Small intestine (tissue), 7 donors: ENCODE measurements around the gene SLIT3. TPM values are rescaled to one million over a fixed set of nuclear protein-coding genes. Genes with fewer than 3 reads are reported as not detected.

Experiments used
- DNase-seq, 2 donors: peaks; one replicate each; pipeline versions ENCODE4 v3.0.0 to v3.0.0-alpha.2; 2013
- FAIRE-seq: peaks from 2 replicates; lab custom pipeline; 2012; peaks lifted over from hg19 to GRCh38; lab: Jason Lieb, UNC
- H3K27ac ChIP-seq, 3 donors: one replicate each; pipeline ENCODE4 v1.5.1; 2013; ENCODE audit warnings: low read length in 2 of 3, mild to moderate bottlenecking in 2 of 3, control low read depth in 1 of 3, inconsistent platforms in 1 of 3, low read depth in 1 of 3, moderate library complexity in 1 of 3
- H3K27me3 ChIP-seq, 3 donors: one replicate each; pipeline ENCODE4 v1.6.1; 2013; ENCODE audit warnings: low read length in 3 of 3, inconsistent platforms in 1 of 3; ENCODE audit not compliant: control insufficient read depth in 3 of 3, insufficient read depth in 3 of 3
- H3K36me3 ChIP-seq, 3 donors: one replicate each; pipeline ENCODE4 v1.6.1; 2013; ENCODE audit warnings: low read length in 3 of 3, inconsistent platforms in 1 of 3, low read depth in 1 of 3, mild to moderate bottlenecking in 1 of 3, moderate library complexity in 1 of 3; ENCODE audit not compliant: control insufficient read depth in 3 of 3, insufficient read depth in 2 of 3
- H3K4me1 ChIP-seq, 3 donors: one replicate each; pipeline ENCODE4 v1.6.1; 2013; ENCODE audit warnings: low read length in 2 of 3, inconsistent platforms in 1 of 3, low read depth in 1 of 3, mild to moderate bottlenecking in 1 of 3, moderate library complexity in 1 of 3; ENCODE audit not compliant: control insufficient read depth in 3 of 3, insufficient read depth in 2 of 3
- H3K4me3 ChIP-seq, 3 donors: one replicate each; pipeline ENCODE4 v1.5.1; 2013; ENCODE audit warnings: low read length in 3 of 3, control low read depth in 1 of 3, inconsistent platforms in 1 of 3, low read depth in 1 of 3, mild to moderate bottlenecking in 1 of 3, moderate library complexity in 1 of 3
- H3K9me3 ChIP-seq, 2 donors: one replicate each; pipeline ENCODE4 v1.6.1; 2013; ENCODE audit warnings: low read depth in 1 of 2, low read length in 1 of 2; ENCODE audit not compliant: control insufficient read depth in 2 of 2, insufficient read depth in 1 of 2
- WGBS, 3 donors: extraction: QIAGEN DNeasy Blood & Tissue Kit; methylation state at CpG; one replicate each; pipeline ENCODE4 v1.1.7; 2013; 5-methylcytosine and 5-hydroxymethylcytosine counted together
- polyA plus RNA-seq, 4 donors: library from polyadenylated mRNA; stranded (reverse) in 3 of 4; unstranded in 1 of 4; fragments of 200-250 nt in 3 of 4; fragments of 120-200 nt in 1 of 4; gene quantifications; one replicate each; pipeline versions ENCODE4 v1.2.1 to v1.2.3, GENCODE V29; 2013
- donor health status: healthy with polysubstance abuse.
- donor health status: control.
- donor health status: control.
- donor health status: Bipolar disorder and iron deficiency.
- donor health status: healthy.

The SLIT3 gene
- polyA plus RNA-seq, 4 donors = 0.27 to 5.5 (median 5.3) TPM; not detected in 1

GRCh38 chr5:169201597-169201996 is 99.3 kb downstream of the SLIT3 start:
- Histone ChIP-seq H3K36me3 (no peaks in the 10 kb centered on the region), H3K27me3 (no peaks in the 10 kb centered on the region), H3K4me3 (no peak overlapping the region), H3K4me1 (no peaks in the 10 kb centered on the region), H3K9me3 (peaks cover 0 to 5% of the 10 kb centered on the region in 2 donors), H3K27ac (no peak overlapping the region)
- DNase-seq = no peak
- FAIRE-seq = no peak

- H3K27ac ChIP-seq = no peak overlapping the region
- no peak for DNase-seq
- no peaks in the 10 kb centered on the region for H3K4me1 ChIP-seq
- H3K36me3 ChIP-seq = no peaks in the 10 kb centered on the region
- FAIRE-seq = no peak
- H3K9me3 ChIP-seq = peaks cover 0 to 5% of the 10 kb centered on the region in 2 donors
- H3K27me3 ChIP-seq = no peaks in the 10 kb centered on the region
- 64 to 69% (median 68%) methylated on average over 6 of the region's 6 CpGs for WGBS, 3 donors
- H3K4me3 ChIP-seq = no peak overlapping the region
Observed at GRCh38 chr5:169200125-169200778, 100.7 kb downstream of the SLIT3 start.

- H3K4me1 ChIP-seq = no peaks in the 10 kb centered on the region
- no peak overlapping the region for H3K4me3 ChIP-seq
- H3K27ac ChIP-seq = no peak overlapping the region
- peak in 1 of 2 donors; percentile 44 for DNase-seq
- FAIRE-seq = no peak
- peaks cover 0 to 5% of the 10 kb centered on the region in 2 donors for H3K9me3 ChIP-seq
- 24 to 71% (median 30%) methylated on average over 1 of the region's 1 CpG for WGBS, 3 donors
- peaks cover 0 to 2% (median 0%) of the 10 kb centered on the region in 3 donors for H3K27me3 ChIP-seq
- H3K36me3 ChIP-seq = no peaks in the 10 kb centered on the region
Observed at GRCh38 chr5:169197343-169197742, 103.6 kb downstream of the SLIT3 start.

DNA sequence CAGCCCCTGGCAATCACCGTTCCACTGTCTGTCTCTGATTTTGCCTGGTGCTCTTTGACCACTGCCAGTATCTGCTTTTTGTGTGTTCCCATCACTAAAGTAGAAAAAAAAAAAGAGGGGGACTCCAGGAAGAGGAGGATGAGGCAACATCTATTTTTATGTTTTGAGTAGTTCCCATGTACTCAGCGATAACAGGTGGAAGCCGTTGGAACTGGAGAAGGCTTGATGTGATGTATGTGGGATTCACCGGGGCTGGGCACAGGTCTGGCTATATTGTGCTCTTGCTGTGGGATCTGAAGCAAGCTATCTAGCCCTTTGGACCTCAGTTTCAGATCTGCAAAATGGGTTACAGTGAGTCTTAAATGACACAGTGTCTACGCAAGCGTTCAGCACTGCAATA is 104.9 kb downstream of the SLIT3 start:
- FAIRE-seq (no peak), DNase-seq (no peak)
- Histone ChIP-seq H3K27me3 (peaks cover 0 to 2% (median 0%) of the 10 kb centered on the region in 3 donors), H3K9me3 (no peaks in the 10 kb centered on the region), H3K4me1 (no peaks in the 10 kb centered on the region), H3K27ac (no peak overlapping the region), H3K4me3 (no peak overlapping the region), H3K36me3 (no peaks in the 10 kb centered on the region)
- WGBS, 3 donors = 89 to 93% (median 92%) methylated on average over 6 of the region's 6 CpGs

DNA sequence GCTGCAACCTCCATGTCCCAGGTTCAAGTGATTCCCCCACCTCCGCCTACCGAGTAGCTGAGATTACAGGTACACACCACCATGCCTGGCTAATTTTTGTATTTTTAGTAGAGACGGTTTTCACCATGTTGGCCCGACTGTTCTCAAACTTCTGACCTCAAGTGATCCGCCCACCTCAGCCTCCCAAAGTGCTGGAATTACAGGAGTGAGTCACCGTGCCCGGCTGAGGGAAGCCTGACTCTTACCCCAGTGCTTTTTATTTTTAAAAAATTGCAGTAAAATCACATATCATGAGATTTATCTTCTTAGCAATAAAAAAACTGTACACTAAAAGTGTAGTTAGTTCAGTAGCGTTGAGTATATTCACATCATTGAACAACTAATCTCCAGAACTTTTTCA is 105.3 kb downstream of the SLIT3 start:
- Histone ChIP-seq H3K27ac (no peak overlapping the region), H3K9me3 (no peaks in the 10 kb centered on the region), H3K4me3 (no peak overlapping the region), H3K36me3 (no peaks in the 10 kb centered on the region), H3K4me1 (no peaks in the 10 kb centered on the region), H3K27me3 (peaks cover 0 to 2% (median 0%) of the 10 kb centered on the region in 3 donors)
- DNase-seq (no peak), FAIRE-seq (no peak)
- 75 to 87% (median 80%) methylated on average over 8 of the region's 8 CpGs for WGBS, 3 donors

- H3K27me3 ChIP-seq = peaks cover 0 to 2% (median 0%) of the 10 kb centered on the region in 3 donors
- H3K36me3 ChIP-seq = no peaks in the 10 kb centered on the region
- no peak overlapping the region for H3K27ac ChIP-seq
- H3K4me1 ChIP-seq = no peaks in the 10 kb centered on the region
- DNase-seq = no peak
- WGBS, 3 donors = 48 to 61% (median 56%) methylated on average over 3 of the region's 3 CpGs
- no peak for FAIRE-seq
- H3K4me3 ChIP-seq = no peak overlapping the region
- H3K9me3 ChIP-seq = no peaks in the 10 kb centered on the region
Observed at GRCh38 chr5:169192536-169192935, 108.4 kb downstream of the SLIT3 start.

DNA sequence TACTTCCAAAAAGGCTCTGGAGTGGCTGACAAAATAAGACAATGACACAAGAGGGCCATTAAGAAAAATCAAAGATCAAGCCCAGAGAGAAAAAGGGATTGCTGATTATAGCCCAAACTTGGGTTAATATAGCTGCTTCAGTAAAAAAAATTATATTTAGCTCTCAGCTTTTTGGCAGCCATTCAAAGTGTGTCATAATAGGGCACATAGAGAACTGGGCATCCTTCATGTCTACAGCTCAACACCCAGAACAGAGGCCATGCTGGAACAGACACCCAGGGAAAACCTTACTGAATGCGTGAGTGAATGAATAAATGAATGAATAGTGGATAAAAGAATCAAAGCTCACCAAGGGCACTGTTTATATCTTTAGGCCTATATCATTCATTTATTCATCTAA is 110.1 kb downstream of the SLIT3 start:
- Histone ChIP-seq H3K4me3 (no peak overlapping the region), H3K27me3 (peaks cover 0 to 2% (median 0%) of the 10 kb centered on the region in 3 donors), H3K9me3 (no peaks in the 10 kb centered on the region), H3K4me1 (no peaks in the 10 kb centered on the region), H3K36me3 (no peaks in the 10 kb centered on the region), H3K27ac (no peak overlapping the region)
- DNase-seq (no peak), FAIRE-seq (no peak)
- 71 to 92% (median 90%) methylated on average over 1 of the region's 1 CpG for WGBS, 3 donors

DNA sequence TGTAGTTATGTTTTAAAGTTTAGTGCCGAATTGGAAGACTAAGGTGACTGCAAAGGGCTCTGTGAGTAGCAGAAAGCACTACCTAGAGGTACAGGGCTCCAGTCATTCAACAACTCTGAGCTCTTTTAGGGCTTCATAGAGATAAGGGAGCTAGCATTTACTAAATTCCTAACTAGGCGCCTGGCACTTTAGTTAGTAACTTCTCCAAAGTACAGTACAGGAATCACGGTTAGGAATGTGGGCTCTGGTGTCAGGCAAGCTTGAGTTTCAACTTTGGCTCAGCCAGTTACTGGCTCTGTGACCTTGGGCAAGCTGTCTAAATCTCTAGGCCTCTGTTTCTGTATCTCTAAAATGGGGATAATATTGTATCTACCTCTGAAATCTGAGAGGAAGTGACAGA is 115.3 kb downstream of the SLIT3 start:
- FAIRE-seq = no peak
- Histone ChIP-seq H3K27ac (no peak overlapping the region), H3K9me3 (no peaks in the 10 kb centered on the region), H3K4me3 (no peak overlapping the region), H3K27me3 (peaks cover 0 to 1% (median 0%) of the 10 kb centered on the region in 3 donors), H3K36me3 (no peaks in the 10 kb centered on the region), H3K4me1 (no peaks in the 10 kb centered on the region)
- DNase-seq = no peak
- 58 to 78% (median 66%) methylated on average over 3 of the region's 3 CpGs for WGBS, 3 donors

GRCh38 chr5:169183576-169183975 is 117.4 kb downstream of the SLIT3 start:
- Histone ChIP-seq H3K9me3 (no peaks in the 10 kb centered on the region), H3K4me3 (no peak overlapping the region), H3K27me3 (peaks cover 0 to 2% (median 0%) of the 10 kb centered on the region in 3 donors), H3K36me3 (no peaks in the 10 kb centered on the region), H3K27ac (no peak overlapping the region), H3K4me1 (no peaks in the 10 kb centered on the region)
- FAIRE-seq (no peak), DNase-seq (no peak)
